ENCODE results near the gene UTP25. TPM values are rescaled to one million over a fixed set of nuclear protein-coding genes. Genes with fewer than 3 reads are reported as not detected.
"Not testable (repeated sequence)": the region's sequence is repeated elsewhere in the genome, so short reads cannot be mapped to it uniquely, and the experiment has no call there.

Gene UTP25
- total RNA-seq, 1 donor from 2014 or later, result 9.1 TPM

GRCh38 chr1:209889077-209889418, 61.3 kb downstream of the UTP25 start:
- no peak for DNase-seq (ENCODE audit: extremely low read depth, low read depth, low spot score)

- DNase-seq (ENCODE audit: extremely low read depth, low read depth, low spot score), result no peak
Observed at GRCh38 chr1:209890641-209891330, 63.0 kb downstream of the UTP25 start.

- no peak for DNase-seq (ENCODE audit: extremely low read depth, low read depth, low spot score)
Observed at GRCh38 chr1:209893751-209894150, 66.0 kb downstream of the UTP25 start.

- DNase-seq (ENCODE audit: extremely low read depth, low read depth, low spot score), result peak; percentile 75
Observed at GRCh38 chr1:209895709-209896108, 67.9 kb downstream of the UTP25 start.

GRCh38 chr1:209896346-209896745, 68.6 kb downstream of the UTP25 start:
- DNase-seq (ENCODE audit: extremely low read depth, low read depth, low spot score), result no peak

- DNase-seq (ENCODE audit: extremely low read depth, low read depth, low spot score), result not testable (repeated sequence)
Observed at GRCh38 chr1:209898271-209898670, 70.5 kb downstream of the UTP25 start.

- DNase-seq (ENCODE audit: extremely low read depth, low read depth, low spot score), result not testable (repeated sequence)
Observed at GRCh38 chr1:209898851-209899250, 71.1 kb downstream of the UTP25 start.

- DNase-seq (ENCODE audit: extremely low read depth, low read depth, low spot score), result no peak
Observed at GRCh38 chr1:209899948-209900347, 72.2 kb downstream of the UTP25 start.

GRCh38 chr1:209900734-209901133, 73.0 kb downstream of the UTP25 start:
- DNase-seq (ENCODE audit: extremely low read depth, low read depth, low spot score), result no peak

GRCh38 chr1:209901211-209901610, 73.4 kb downstream of the UTP25 start:
- no peak for DNase-seq (ENCODE audit: extremely low read depth, low read depth, low spot score)

GRCh38 chr1:209904774-209905173, 77.0 kb downstream of the UTP25 start:
- DNase-seq (ENCODE audit: extremely low read depth, low read depth, low spot score), result not testable (repeated sequence)

Other genes with a start within 250 kb of the UTP25 start
- gene CAMK1G, start 244.3 kb upstream of the UTP25 start, total RNA-seq, result 0.12 and 0.39 TPM in 2 replicates
- 6.7 and 24.5 TPM in 2 replicates for gene LAMB3, start 175.5 kb upstream of the UTP25 start, total RNA-seq
- gene G0S2, start 152.6 kb upstream of the UTP25 start, total RNA-seq, result 1.7 and 6.4 TPM in 2 replicates
- not detected in 2 replicates for gene HSD11B1, start 123.1 kb upstream of the UTP25 start, total RNA-seq
- gene TRAF3IP3, start 71.9 kb upstream of the UTP25 start, total RNA-seq, result not detected in 2 replicates
- gene C1orf74, start 43.4 kb upstream of the UTP25 start, total RNA-seq, result 1.1 and 1.5 TPM in 2 replicates
- gene IRF6, start 21.8 kb upstream of the UTP25 start, total RNA-seq, result 0.82 and 1.8 TPM in 2 replicates
- gene SYT14, start 110.2 kb downstream of the UTP25 start, total RNA-seq, result 1.8 and 8.7 TPM in 2 replicates